Measurements from ENCODE around the gene STXBP6.

The STXBP6 gene

DNA sequence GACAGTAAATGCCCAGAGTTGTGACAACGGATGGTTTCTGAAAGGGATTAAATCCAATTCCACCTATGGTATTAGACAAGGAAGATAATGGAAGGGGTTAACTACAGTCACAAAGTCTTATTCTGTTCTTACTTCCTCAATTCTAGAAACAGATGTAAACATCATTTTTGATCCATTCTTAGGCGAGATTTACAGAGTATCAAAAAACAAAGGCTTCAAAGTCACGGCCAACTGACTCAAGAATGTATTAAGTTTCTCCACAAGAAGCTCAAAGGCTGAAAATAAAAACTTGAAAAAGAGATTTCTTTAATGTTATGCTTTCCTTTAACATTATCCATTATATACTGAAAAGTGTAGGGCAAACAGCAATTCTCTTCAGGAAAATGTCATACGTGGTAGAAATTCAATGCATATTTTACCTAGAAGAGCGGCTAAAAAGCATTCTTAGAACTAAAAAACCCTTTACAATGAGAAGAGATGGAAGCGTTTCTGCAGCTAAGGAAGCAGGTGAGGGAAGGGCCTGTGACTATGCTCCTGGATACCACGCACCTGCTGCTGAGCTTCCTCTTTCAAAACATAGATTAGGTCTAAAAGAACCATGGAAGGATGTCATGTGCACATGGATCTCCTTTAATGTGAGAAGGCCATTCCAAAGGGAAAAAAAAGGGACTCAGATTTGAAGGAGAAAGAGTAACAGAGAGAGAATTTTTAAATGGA is 185.8 kb downstream of the STXBP6 start:
- Histone ChIP-seq H3K4me2 (ENCODE audit: low read length) (no peak overlapping the region), H3K9me2 (replicated peaks; ENCODE audit: control insufficient read depth, low read length) (no peaks in the 10 kb centered on the region), H3K79me2 (ENCODE audit: control insufficient read depth, low read length) (no peaks in the 10 kb centered on the region), H3K9me3 (ENCODE audit: control insufficient read depth, insufficient read depth, low read length) (no peaks in the 10 kb centered on the region), H3F3A (ENCODE audit: control insufficient read depth, insufficient read depth) (no peaks in the 10 kb centered on the region), H3K36me3 (ENCODE audit: control insufficient read depth, low read length) (no peaks in the 10 kb centered on the region), H3K4me3 (ENCODE audit: low read length) (no peak overlapping the region), H4K20me1 (ENCODE audit: control insufficient read depth, insufficient read depth, low read depth, low read length) (no peaks in the 10 kb centered on the region), H3K4me1 (ENCODE audit: control insufficient read depth, low read length) (no peaks in the 10 kb centered on the region), H3K27ac (ENCODE audit: low read depth, low read length) (no peak overlapping the region), H3K27me3 (ENCODE audit: control insufficient read depth, low read length) (no peaks in the 10 kb centered on the region)
- TF ChIP-seq CTCF (IDR thresholded peaks at IDR 0.05; ENCODE audit: low read depth, low read length, poor library complexity, severe bottlenecking) (no peak), EZH2phosphoT487 (IDR thresholded peaks at IDR 0.05; ENCODE audit: borderline replicate concordance, low read length) (no peak)

DNA sequence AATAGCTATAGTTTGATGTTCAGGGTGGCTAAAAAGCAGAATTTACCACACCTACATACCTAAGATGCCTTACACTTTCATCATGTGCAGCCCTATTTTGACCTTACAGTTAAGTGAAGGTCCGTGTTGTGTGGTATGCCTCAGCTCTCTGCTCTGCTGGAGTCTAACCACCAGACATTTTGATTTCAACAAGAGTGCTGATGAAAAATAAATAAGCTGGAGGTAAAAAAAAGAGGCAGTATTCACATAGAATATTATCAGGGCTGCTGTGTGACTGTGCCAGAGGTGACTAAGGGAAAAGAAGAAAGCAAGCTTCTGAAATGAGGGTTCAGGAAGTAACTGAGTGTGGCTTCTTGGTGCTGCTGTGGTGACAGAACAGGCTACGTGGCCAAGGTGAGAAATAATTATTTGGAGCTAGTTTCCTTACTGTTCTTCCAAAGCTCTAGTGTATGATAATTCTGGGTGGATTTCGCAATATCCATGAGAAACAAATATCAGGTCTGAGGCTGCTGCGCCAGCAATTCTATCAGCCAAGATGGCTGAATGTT is 188.8 kb downstream of the STXBP6 start:
- no peak overlapping the region for H3K4me2 ChIP-seq (ENCODE audit: low read length)
- no peaks in the 10 kb centered on the region for H3K79me2 ChIP-seq (ENCODE audit: control insufficient read depth, low read length)
- TF ChIP-seq EZH2phosphoT487 (IDR thresholded peaks at IDR 0.05; ENCODE audit: borderline replicate concordance, low read length) (no peak), CTCF (IDR thresholded peaks at IDR 0.05; ENCODE audit: low read depth, low read length, poor library complexity, severe bottlenecking) (no peak)
- H3K9me3 ChIP-seq (ENCODE audit: control insufficient read depth, insufficient read depth, low read length) = no peaks in the 10 kb centered on the region
- no peaks in the 10 kb centered on the region for H3K4me1 ChIP-seq (ENCODE audit: control insufficient read depth, low read length)
- no peak overlapping the region for H3K27ac ChIP-seq (ENCODE audit: low read depth, low read length)
- no peak overlapping the region for H3K4me3 ChIP-seq (ENCODE audit: low read length)
- H3F3A ChIP-seq (ENCODE audit: control insufficient read depth, insufficient read depth) = no peaks in the 10 kb centered on the region
- H3K9me2 ChIP-seq (replicated peaks; ENCODE audit: control insufficient read depth, low read length) = no peaks in the 10 kb centered on the region
- 0 out of 2 replicates have a peak, but pooled peaks cover 3% of the 10 kb centered on the region for H3K27me3 ChIP-seq (ENCODE audit: control insufficient read depth, low read length)
- no peaks in the 10 kb centered on the region for H4K20me1 ChIP-seq (ENCODE audit: control insufficient read depth, insufficient read depth, low read depth, low read length)
- H3K36me3 ChIP-seq (ENCODE audit: control insufficient read depth, low read length) = no peaks in the 10 kb centered on the region

DNA sequence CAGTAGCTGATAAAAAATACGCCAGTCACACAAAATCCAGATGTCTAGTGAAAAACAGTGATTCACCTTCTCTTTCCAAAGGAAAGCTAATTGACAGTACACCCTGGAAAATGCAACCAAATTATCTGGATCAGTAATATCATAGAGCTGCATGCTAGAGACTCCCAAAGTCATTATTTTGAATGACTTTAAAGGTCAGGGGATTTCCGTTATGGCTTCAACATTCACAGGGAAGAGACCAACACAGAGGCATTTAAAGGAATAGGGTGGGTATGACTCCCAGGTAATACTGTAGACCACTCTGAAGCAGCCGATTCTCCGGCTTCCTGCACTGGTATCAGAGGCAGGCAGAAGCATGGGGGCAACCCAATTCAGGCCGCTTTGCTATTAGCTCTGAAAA is 190.4 kb downstream of the STXBP6 start:
- no peak overlapping the region for H3K27ac ChIP-seq (ENCODE audit: low read depth, low read length)
- H3K4me2 ChIP-seq (ENCODE audit: low read length) = no peak overlapping the region
- H3F3A ChIP-seq (ENCODE audit: control insufficient read depth, insufficient read depth) = no peaks in the 10 kb centered on the region
- no peaks in the 10 kb centered on the region for H3K36me3 ChIP-seq (ENCODE audit: control insufficient read depth, low read length)
- no peaks in the 10 kb centered on the region for H3K79me2 ChIP-seq (ENCODE audit: control insufficient read depth, low read length)
- no peaks in the 10 kb centered on the region for H3K4me1 ChIP-seq (ENCODE audit: control insufficient read depth, low read length)
- H3K4me3 ChIP-seq (ENCODE audit: low read length) = no peak overlapping the region
- H4K20me1 ChIP-seq (ENCODE audit: control insufficient read depth, insufficient read depth, low read depth, low read length) = no peaks in the 10 kb centered on the region
- no peak for TF ChIP-seq CTCF (IDR thresholded peaks at IDR 0.05; ENCODE audit: low read depth, low read length, poor library complexity, severe bottlenecking)
- TF ChIP-seq EZH2phosphoT487 (IDR thresholded peaks at IDR 0.05; ENCODE audit: borderline replicate concordance, low read length) = no peak
- H3K9me3 ChIP-seq (ENCODE audit: control insufficient read depth, insufficient read depth, low read length) = no peaks in the 10 kb centered on the region
- H3K27me3 ChIP-seq (ENCODE audit: control insufficient read depth, low read length) = 0 out of 2 replicates have a peak, but pooled peaks cover 3% of the 10 kb centered on the region
- H3K9me2 ChIP-seq (replicated peaks; ENCODE audit: control insufficient read depth, low read length) = no peaks in the 10 kb centered on the region
